Karpas-422 (cell line): ENCODE data around the gene TOX2. TPM values are rescaled to one million over a fixed set of nuclear protein-coding genes. Genes with fewer than 3 reads are reported as not detected.

Experiments used
- DNase-seq: peaks from one replicate; pipeline ENCODE4 v3.0.0-alpha.2; 2015
- H2AFZ ChIP-seq: fragments of 200-600 bp; sonication (generic); 2 replicates; pipeline ENCODE4 v1.6.1; 2014; ENCODE audit warnings: antibody characterized with exemption, low read length, mixed read lengths
- H3K27ac ChIP-seq: fragments of 200-600 bp; sonication (generic); 2 replicates; pipeline ENCODE4 v1.5.1; 2014; ENCODE audit warnings: mild to moderate bottlenecking, low read length, moderate library complexity
- H3K27me3 ChIP-seq: fragments of 200-600 bp; sonication (generic); 2 replicates; pipeline ENCODE4 v1.6.1; 2014; ENCODE audit warnings: low read length, mixed read lengths
- H3K36me3 ChIP-seq: fragments of 200-600 bp; sonication (generic); 2 replicates; pipeline ENCODE4 v1.6.1; 2014; ENCODE audit warnings: low read length, mixed read lengths; ENCODE audit not compliant: insufficient read depth
- H3K4me1 ChIP-seq: fragments of 200-600 bp; sonication (generic); 2 replicates; pipeline ENCODE4 v1.6.1; 2014; ENCODE audit warnings: mild to moderate bottlenecking, low read length, mixed read lengths
- H3K4me2 ChIP-seq: fragments of 200-600 bp; sonication (generic); 2 replicates; pipeline ENCODE4 v1.6.1; 2014; ENCODE audit warnings: low read length, low read depth, mild to moderate bottlenecking; ENCODE audit not compliant: poor library complexity, severe bottlenecking
- H3K4me3 ChIP-seq: fragments of 200-600 bp; sonication (generic); 2 replicates; pipeline ENCODE4 v1.5.1; 2014; ENCODE audit warnings: mild to moderate bottlenecking, antibody characterized with exemption, low read length, mixed read lengths
- H3K79me2 ChIP-seq: fragments of 200-600 bp; sonication (generic); 2 replicates; pipeline ENCODE4 v1.6.1; 2014; ENCODE audit warnings: mild to moderate bottlenecking, low read length, mixed read lengths
- H3K9ac ChIP-seq: fragments of 200-600 bp; sonication (generic); 2 replicates; pipeline ENCODE4 v1.6.0; 2014; ENCODE audit warnings: low read length
- H3K9me2 ChIP-seq: fragments of 200-600 bp; sonication (generic), shearing (Covaris generic); replicated peaks from 2 replicates; pipeline ENCODE4 v1.6.0; 2014; ENCODE audit warnings: mild to moderate bottlenecking, low read length, moderate library complexity; ENCODE audit not compliant: insufficient read depth
- H3K9me3 ChIP-seq: fragments of 300-700, 200-600 bp; sonication (generic); 2 replicates; pipeline ENCODE4 v1.6.1; 2014; ENCODE audit warnings: low read length, mixed read lengths
- H4K20me1 ChIP-seq: fragments of 200-600 bp; sonication (generic); 2 replicates; pipeline ENCODE4 v1.6.1; 2014; ENCODE audit warnings: mild to moderate bottlenecking, antibody characterized with exemption, low read length, low read depth; ENCODE audit not compliant: insufficient read depth
- total RNA-seq: library from RNA; depleted of rRNA; stranded (reverse); fragments of >200 nt; shearing (Covaris generic); gene quantifications from 2 replicates; pipeline ENCODE4 v1.2.3, GENCODE V29; 2014; ENCODE audit warnings: low replicate concordance

The TOX2 gene
- total RNA-seq, 1 experiment from 2014 or later, result 42.9 TPM

- H3K4me1 ChIP-seq, result peaks cover 100% of the 10 kb centered on the region
- no peaks in the 10 kb centered on the region for H3K9me2 ChIP-seq
- H3K36me3 ChIP-seq, result peaks cover 57% of the 10 kb centered on the region
- H3K9me3 ChIP-seq, result no peaks in the 10 kb centered on the region; the same call in 1 of the 2 replicates
- peak; percentile 80 for DNase-seq
- peak overlapping the region; percentile 7 for H3K4me3 ChIP-seq
- H3K9ac ChIP-seq, result peak overlapping the region; percentile 64; the same call in 1 of the 2 replicates
- H3K4me2 ChIP-seq, result peak overlapping the region; percentile 66
- no peaks in the 10 kb centered on the region for H3K27me3 ChIP-seq
- H4K20me1 ChIP-seq, result no peaks in the 10 kb centered on the region
- peak overlapping the region; percentile 99 for H3K27ac ChIP-seq
- H2AFZ ChIP-seq, result no peak overlapping the region
- H3K79me2 ChIP-seq, result peaks cover 84% of the 10 kb centered on the region
These were observed 65.0 kb downstream of the TOX2 start for GRCh38 chr20:43979576-43980105.

DNA sequence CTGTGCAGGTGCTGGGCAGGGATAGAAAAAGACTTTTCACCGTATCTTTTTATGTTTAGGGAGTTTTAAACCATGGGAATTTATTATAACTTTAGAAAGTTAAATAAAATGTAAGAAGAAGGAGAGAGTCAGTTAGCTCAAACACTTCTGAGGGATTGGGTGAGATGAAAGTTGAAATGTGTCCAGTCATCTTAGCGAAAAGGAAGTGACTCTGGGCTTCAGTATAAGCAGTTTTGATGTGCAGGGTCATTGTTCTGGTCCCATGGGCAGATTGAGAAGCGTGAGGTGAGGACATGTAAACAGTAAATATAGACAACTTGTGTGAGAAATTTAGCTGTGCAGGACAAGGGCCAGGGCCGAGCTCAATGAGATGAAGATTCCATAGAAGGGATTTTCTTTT is 66.9 kb downstream of the TOX2 start:
- H3K9me2 ChIP-seq, result no peaks in the 10 kb centered on the region
- peak overlapping the region; percentile 99 for H3K27ac ChIP-seq
- peaks cover 82% of the 10 kb centered on the region for H3K79me2 ChIP-seq
- peak overlapping the region; percentile 59 for H3K4me2 ChIP-seq
- H3K9me3 ChIP-seq, result no peaks in the 10 kb centered on the region
- no peak for DNase-seq
- no peaks in the 10 kb centered on the region for H4K20me1 ChIP-seq
- H3K4me1 ChIP-seq, result peaks cover 92% of the 10 kb centered on the region
- H3K36me3 ChIP-seq, result peaks cover 39% of the 10 kb centered on the region
- H3K27me3 ChIP-seq, result no peaks in the 10 kb centered on the region
- H3K4me3 ChIP-seq, result 0 out of 2 replicates have a peak overlapping the region, but pooled peaks have one; percentile 23
- H3K9ac ChIP-seq, result peak overlapping the region; percentile 61
- no peak overlapping the region for H2AFZ ChIP-seq

DNA sequence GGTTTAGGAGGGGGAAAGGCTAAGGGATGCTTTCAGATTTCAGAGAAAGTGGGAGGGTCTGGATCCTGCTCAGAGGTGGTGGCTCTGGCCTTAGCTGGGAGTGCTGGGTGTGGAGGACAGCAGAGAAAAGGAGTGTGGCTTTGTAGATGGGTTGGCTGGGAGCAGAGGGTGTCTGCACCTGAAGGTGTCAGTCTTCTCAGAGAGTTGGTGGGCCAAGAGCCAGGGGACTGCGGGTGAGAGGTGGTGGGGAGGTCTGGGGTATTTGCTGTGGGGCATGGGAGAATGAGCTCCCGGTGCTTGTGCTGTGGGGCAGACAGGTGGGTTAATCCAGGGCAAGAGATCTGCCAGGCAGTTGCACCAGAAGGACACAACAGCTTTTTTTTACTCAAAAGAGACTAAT is 67.4 kb downstream of the TOX2 start:
- Histone ChIP-seq H3K27ac (peak overlapping the region; percentile 99), H3K9me2 (no peaks in the 10 kb centered on the region)

GRCh38 chr20:43982886-43983285 is 68.2 kb downstream of the TOX2 start:
- H3K9me3 ChIP-seq, result no peaks in the 10 kb centered on the region
- peak overlapping the region; percentile 59 for H3K4me2 ChIP-seq
- DNase-seq, result peak; percentile 88
- peaks cover 86% of the 10 kb centered on the region for H3K79me2 ChIP-seq
- H3K9me2 ChIP-seq, result no peaks in the 10 kb centered on the region
- no peaks in the 10 kb centered on the region for H4K20me1 ChIP-seq
- H3K27me3 ChIP-seq, result no peaks in the 10 kb centered on the region
- peak overlapping the region; percentile 61; the same call in 1 of the 2 replicates for H3K9ac ChIP-seq
- no peak overlapping the region for H2AFZ ChIP-seq
- peak overlapping the region; percentile 23; the same call in 1 of the 2 replicates for H3K4me3 ChIP-seq
- peaks cover 89% of the 10 kb centered on the region for H3K4me1 ChIP-seq
- peak overlapping the region; percentile 99 for H3K27ac ChIP-seq
- H3K36me3 ChIP-seq, result peaks cover 39% of the 10 kb centered on the region

More for the DNA sequence above, 67.4 kb downstream of the TOX2 start:
- Histone ChIP-seq H3K9me3 (no peaks in the 10 kb centered on the region), H3K4me3 (peak overlapping the region; percentile 23; the same call in 1 of the 2 replicates), H3K4me1 (peaks cover 89% of the 10 kb centered on the region), H4K20me1 (no peaks in the 10 kb centered on the region), H2AFZ (no peak overlapping the region), H3K9ac (peak overlapping the region; percentile 61), H3K4me2 (peak overlapping the region; percentile 59), H3K27me3 (no peaks in the 10 kb centered on the region), H3K36me3 (peaks cover 40% of the 10 kb centered on the region), H3K79me2 (peaks cover 84% of the 10 kb centered on the region)
- DNase-seq, result no peak

GRCh38 chr20:43983359-43983758 is 68.7 kb downstream of the TOX2 start:
- Histone ChIP-seq H3K79me2 (peaks cover 84% of the 10 kb centered on the region), H3K27ac (peak overlapping the region; percentile 99), H3K4me1 (peaks cover 89% of the 10 kb centered on the region), H2AFZ (no peak overlapping the region), H3K36me3 (peaks cover 38% of the 10 kb centered on the region), H4K20me1 (no peaks in the 10 kb centered on the region), H3K4me3 (no peak overlapping the region), H3K9me3 (no peaks in the 10 kb centered on the region), H3K4me2 (no peak overlapping the region), H3K27me3 (no peaks in the 10 kb centered on the region), H3K9me2 (no peaks in the 10 kb centered on the region), H3K9ac (peak overlapping the region; percentile 23; the same call in 1 of the 2 replicates)
- peak; percentile 76 for DNase-seq

DNA sequence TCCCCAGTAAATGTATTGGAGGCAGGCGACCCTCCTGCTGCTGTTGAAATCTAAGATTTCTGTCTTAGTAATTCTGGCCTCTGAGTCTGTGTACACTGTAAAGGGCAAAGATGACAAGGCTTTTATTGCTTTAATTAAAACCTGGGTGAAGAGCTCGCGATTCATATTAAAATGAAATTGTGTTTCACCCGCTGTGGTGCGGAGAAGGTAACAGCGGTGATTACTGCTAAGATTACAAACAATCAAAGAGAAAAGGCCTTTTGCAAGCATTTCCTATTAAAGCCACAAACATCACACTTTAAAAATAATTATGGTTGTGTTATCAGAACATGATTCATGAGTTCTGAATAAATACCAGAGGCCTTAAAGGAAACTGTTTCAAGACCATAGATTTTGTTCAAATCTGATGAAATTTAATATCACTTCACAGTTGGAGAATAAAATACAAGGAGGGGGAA is 69.3 kb downstream of the TOX2 start:
- no peaks in the 10 kb centered on the region for H3K9me2 ChIP-seq
- no peak overlapping the region for H3K4me3 ChIP-seq
- H3K27me3 ChIP-seq, result no peaks in the 10 kb centered on the region
- peaks cover 89% of the 10 kb centered on the region for H3K4me1 ChIP-seq
- no peak overlapping the region for H3K4me2 ChIP-seq
- DNase-seq, result no peak
- no peaks in the 10 kb centered on the region for H3K9me3 ChIP-seq
- peak overlapping the region; percentile 99 for H3K27ac ChIP-seq
- no peak overlapping the region for H3K9ac ChIP-seq
- no peaks in the 10 kb centered on the region for H4K20me1 ChIP-seq
- H3K79me2 ChIP-seq, result peaks cover 84% of the 10 kb centered on the region
- peaks cover 42% of the 10 kb centered on the region for H3K36me3 ChIP-seq
- H2AFZ ChIP-seq, result no peak overlapping the region

- peaks cover 87% of the 10 kb centered on the region for H3K79me2 ChIP-seq
- DNase-seq, result no peak
These were observed 69.9 kb downstream of the TOX2 start for GRCh38 chr20:43984587-43984986.

GRCh38 chr20:43985121-43985520 is 70.5 kb downstream of the TOX2 start:
- Histone ChIP-seq H3K79me2 (peaks cover 87% of the 10 kb centered on the region), H4K20me1 (no peaks in the 10 kb centered on the region), H2AFZ (no peak overlapping the region), H3K9me2 (no peaks in the 10 kb centered on the region), H3K27ac (peak overlapping the region; percentile 99), H3K36me3 (peaks cover 43% of the 10 kb centered on the region), H3K9me3 (no peaks in the 10 kb centered on the region), H3K4me3 (no peak overlapping the region), H3K4me2 (no peak overlapping the region), H3K9ac (no peak overlapping the region), H3K4me1 (peaks cover 80% of the 10 kb centered on the region), H3K27me3 (no peaks in the 10 kb centered on the region)
- DNase-seq, result no peak

More at GRCh38 chr20:43984587-43984986, 69.9 kb downstream of the TOX2 start:
- H3K36me3 ChIP-seq, result peaks cover 43% of the 10 kb centered on the region
- no peak overlapping the region for H3K4me2 ChIP-seq
- H3K4me3 ChIP-seq, result no peak overlapping the region
- H2AFZ ChIP-seq, result no peak overlapping the region
- H3K4me1 ChIP-seq, result peaks cover 85% of the 10 kb centered on the region
- H3K9me2 ChIP-seq, result no peaks in the 10 kb centered on the region
- peak overlapping the region; percentile 99 for H3K27ac ChIP-seq
- no peaks in the 10 kb centered on the region for H3K9me3 ChIP-seq
- H3K27me3 ChIP-seq, result no peaks in the 10 kb centered on the region
- no peak overlapping the region for H3K9ac ChIP-seq
- H4K20me1 ChIP-seq, result no peaks in the 10 kb centered on the region
